ENCODE measurements around the gene UGT2B7.
"Not testable (repeated sequence)": the region's sequence is repeated elsewhere in the genome, so short reads cannot be mapped to it uniquely, and the experiment has no call there.

The UGT2B7 gene

DNA sequence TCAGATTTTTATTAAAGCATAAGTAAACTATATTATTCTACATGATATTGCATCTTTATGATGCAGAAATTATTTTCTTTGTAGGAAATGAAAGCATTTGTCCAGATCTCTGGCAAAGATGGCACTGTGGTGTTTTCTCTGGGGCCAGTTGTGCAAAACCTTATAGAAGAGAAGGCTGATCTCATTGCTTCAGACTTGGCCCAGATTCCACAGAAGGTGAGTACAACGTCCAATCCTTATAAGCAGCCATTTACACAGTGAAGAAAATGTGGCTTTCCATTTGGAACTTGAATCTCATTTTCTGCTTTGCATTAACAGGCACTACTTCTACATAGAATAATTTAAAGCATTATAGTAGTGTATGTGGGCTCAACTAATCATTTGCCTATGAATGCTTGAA is 6.9 kb upstream of the UGT2B7 start:
- no peak for DNase-seq

DNA sequence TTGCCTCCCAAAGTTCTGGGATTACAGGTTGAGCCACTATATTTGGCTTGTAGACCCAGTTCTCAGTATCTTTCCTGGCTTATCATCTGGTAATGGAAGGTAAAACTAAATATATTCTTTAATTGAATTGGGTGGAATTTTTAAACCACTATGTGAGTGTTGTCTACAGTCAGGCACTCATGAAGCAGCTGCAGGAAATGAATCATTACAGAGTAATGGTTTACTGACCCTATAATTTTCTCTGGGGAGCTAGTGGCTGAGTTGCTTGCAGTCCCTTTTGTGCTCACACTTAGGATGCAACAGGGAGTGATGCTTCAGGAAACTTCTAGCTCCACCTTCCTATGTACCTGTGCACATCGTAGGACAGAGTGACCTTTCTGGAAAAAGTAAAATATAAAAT is 4.1 kb upstream of the UGT2B7 start:
- DNase-seq: no peak

DNA sequence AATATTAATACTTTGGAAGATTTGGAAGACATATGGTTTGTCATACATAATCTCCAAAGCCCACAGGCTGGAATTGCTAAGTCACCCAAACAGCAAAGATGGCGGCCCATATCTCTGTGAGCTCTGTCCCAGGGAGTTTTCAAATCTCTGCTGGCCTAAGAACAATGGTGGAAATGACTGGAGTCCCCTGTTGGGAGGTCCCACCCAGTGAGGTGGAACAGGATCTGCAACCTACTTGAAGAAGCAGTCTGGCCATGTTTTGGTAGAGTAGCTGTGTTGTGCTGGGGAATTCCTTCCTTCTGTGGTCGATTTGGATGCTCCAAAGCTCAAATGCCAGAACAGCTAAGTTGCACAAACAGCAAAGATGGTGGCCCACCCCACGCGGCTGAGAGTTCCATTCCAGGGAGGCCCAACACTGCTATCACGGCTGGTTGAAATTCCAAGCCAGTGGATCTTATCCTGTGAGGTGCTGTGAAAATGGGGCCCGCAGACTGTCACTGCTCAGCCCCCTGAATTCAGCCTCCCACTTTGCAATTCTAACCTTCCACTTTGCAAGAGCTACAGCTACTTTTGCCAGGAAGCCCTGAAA is 3.2 kb upstream of the UGT2B7 start:
- no peak for DNase-seq

- DNase-seq: no peak
Measured at GRCh38 chr4:69093681-69094080, 2.6 kb upstream of the UGT2B7 start.

DNA sequence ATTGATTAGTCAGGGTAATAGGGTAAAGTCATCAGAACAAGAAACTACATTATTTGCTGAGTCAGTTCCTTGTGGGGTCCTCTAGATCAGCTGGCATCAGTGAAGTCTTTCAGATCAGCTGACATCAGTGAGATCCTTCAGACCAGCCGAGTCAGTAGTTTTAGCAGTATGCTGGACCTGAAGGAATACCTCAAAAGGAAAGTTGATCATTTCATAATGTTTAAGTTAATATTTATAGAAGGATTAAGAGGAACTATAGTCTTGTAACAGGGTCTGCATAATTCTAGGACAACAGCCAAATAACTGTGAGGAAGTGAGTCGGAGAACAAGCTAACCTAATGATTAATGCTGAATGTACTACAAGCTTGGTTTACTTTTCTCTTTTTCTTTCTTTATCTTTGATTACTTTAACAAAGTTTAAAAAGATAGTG is 958 bp upstream of the UGT2B7 start:
- no peak for DNase-seq

DNA sequence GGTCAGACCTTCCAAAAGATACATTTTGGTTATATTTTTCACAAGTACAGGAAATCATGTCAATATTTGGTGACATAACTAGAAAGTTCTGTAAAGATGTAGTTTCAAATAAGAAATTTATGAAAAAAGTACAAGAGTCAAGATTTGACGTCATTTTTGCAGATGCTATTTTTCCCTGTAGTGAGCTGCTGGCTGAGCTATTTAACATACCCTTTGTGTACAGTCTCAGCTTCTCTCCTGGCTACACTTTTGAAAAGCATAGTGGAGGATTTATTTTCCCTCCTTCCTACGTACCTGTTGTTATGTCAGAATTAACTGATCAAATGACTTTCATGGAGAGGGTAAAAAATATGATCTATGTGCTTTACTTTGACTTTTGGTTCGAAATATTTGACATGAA is 536 bp downstream of the UGT2B7 start:
- no peak for DNase-seq

GRCh38 chr4:69098470-69098869 is 2.2 kb downstream of the UGT2B7 start:
- peak; percentile 46 for DNase-seq

DNA sequence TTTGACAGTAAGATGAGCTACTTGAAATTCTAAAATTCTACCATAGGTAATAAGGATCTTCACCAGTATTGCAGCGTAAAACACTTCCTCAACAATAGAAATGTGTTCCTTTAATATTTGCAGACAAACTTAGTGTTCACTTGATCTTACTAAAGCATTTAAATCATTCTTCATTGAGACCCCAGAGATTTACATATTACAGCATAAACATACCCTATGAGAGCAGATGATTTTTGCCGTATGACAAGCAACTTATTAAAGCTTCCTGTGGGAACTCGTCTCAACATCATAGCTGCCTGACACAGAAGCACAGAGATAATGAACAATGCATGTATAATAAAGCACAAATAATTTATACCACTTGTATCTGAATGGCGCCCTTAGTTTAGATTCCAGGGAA is 3.6 kb downstream of the UGT2B7 start:
- DNase-seq: no peak

DNA sequence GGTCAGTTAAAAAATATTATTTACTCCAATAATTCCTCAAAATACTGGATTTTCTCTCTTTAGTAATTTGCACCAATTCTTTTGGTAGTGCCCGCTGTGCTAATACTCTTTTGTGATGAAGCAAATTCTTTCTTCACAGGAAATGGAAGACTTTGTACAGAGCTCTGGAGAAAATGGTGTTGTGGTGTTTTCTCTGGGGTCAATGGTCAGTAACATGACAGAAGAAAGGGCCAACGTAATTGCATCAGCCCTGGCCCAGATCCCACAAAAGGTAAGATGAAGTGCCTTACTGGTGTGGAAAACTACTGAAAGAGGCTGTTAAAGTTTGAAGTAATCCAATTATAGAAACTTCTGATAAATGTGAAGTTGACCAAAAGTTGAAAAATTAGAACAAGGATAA is 6.4 kb downstream of the UGT2B7 start:
- DNase-seq: not testable (repeated sequence)

DNA sequence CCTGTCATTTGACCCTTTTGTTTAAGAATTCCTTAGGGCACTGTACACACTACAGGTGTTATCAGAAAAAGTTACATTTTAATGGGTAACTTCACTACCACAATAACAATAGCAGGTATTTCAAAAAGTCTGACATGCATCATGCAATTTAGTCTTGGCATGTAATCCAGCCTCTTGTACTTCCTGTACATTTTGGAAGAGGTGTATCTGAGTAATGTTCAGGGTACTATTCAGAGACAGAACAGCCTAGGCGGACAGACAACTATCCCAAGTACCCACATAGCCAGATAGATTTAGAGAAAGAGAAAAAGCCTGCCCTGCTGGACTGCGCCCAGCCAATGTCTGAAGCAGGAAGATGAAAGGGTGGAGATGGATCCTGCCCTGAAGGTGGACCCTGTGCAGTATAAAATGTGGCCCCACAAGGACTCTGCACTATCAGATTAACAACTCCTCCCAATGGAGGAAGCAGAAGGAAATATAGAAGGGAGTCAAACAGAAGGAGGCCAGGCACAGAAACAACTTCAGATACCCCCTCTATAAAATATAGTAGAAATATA is 8.5 kb downstream of the UGT2B7 start:
- no peak for DNase-seq

DNA sequence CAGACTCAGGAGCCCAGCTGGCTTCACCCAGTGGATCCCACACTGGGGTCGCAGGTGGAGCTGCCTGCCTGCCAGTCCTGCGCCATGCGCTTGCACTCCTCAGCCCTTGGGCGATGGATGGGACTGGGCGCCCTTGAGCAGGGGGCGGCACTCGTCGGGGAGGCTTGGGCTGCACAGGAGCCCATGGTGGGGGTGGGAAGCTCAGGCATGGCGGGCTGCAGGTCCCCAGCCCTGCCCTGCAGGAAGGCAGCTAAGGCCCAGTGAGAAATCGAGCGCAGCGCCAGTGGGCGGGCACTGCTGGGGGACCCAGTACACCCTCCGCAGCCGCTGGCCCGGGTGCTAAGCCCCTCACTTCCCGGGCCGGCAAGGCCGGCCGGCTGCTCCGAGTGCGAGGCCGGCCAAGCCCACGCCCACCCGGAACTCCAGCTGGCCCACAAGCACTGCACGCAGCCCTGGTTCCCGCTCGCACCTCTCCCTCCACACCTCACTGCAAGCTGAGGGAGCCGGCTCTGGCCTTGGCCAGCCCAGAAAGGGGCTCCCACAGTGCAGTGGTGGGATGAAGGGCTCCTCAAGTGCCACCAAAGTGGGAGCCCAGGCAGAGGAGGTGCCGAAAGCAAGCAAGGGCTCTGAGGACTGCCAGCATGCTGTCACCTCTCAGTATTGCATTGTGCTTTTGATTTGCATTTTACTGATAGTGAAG is 19.0 kb downstream of the UGT2B7 start:
- DNase-seq: not testable (repeated sequence)

GRCh38 chr4:69115851-69116213 is 19.6 kb downstream of the UGT2B7 start:
- no peak for DNase-seq

DNA sequence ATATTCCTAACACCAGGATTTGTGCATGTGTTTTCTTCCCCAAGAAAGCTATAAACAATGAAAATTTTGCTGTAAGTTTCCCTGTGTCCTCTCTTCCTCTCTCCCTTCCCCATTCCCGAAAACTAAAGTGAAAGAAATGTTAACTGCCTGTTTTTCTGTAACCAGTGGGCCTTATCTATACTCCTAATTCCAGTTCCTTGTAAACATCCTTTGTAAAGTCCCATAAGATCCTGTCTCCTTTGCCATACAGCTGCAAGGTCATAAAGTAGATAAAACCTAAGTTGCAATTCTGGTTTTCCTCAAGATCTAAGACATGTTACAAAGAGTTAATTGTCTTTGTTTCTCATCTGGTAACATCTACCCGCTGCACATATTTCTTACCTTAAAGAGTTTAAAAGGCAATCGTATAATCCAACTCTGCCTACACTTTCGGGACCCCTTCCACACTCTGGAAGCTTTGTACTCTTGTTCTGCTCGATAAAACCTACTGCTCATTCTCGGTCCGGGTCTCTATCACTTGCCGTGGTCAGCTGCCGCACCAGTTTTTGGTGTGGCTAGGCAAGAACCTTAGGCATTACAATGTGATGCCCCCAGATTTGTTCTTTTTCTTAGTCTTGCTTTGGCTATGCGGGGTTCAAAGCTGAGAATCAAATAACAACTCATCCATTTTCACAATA is 20.5 kb downstream of the UGT2B7 start:
- DNase-seq: no peak

DNA sequence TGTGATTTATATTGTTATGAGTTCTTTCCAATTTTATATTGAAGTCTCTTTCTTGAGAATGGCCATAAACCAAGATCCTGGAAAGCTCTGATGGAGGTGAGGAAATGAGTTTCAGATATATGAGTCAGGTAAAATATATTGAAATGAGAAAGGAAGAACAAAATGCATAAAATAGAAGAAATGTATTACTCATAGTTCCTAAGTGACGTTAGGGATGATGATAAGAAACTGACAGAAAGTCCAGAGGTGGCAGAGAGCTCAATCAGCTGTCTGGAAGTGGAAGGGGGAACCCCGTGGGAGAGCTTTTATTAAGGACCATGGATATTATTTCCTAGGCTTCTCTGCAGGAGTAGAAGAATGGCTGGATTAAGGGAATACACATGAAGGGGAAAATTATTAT is 24.6 kb downstream of the UGT2B7 start:
- DNase-seq: no peak

DNA sequence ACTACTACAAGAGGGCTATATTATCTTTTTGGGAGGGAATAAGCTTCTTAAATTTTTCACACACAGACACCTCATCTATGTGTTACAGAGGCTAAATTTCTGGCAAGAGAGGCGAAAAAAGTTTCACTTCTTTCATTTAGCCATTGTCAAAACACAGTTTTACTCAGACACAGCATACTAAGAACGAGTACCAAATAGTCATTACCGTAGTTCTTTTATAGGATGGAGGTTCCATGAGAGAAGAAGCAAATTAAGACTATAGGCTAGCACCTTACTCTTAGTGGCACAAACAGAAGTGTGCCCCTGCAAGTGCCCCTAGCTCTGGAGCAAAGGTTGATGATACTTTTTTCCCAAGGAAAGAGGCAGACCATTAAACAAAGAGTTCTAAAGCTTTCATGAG is 26.2 kb downstream of the UGT2B7 start:
- no peak for DNase-seq

- no peak for DNase-seq
Measured at GRCh38 chr4:69124941-69125340, 28.7 kb downstream of the UGT2B7 start.

DNA sequence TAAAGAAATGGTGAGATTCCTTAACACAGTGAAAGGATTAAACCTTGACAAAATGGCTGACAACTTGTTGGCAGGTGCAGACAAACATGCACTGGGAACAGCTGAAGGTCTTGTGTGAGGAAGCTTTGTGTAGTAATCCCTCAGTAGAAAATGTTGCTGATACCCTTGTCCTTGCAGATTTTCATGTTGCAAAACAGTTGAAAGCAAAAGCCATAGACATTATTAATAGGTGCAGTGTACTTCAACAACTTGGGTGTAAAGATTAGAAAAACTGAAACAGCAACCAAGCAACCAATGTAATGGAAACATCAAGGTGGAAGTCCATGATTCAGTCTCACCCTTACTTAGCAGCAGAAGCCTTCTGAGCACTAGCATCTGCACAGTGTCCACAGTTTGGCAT is 29.8 kb downstream of the UGT2B7 start:
- no peak for DNase-seq

GRCh38 chr4:69133993-69134392 is 37.7 kb downstream of the UGT2B7 start:
- DNase-seq: no peak

DNA sequence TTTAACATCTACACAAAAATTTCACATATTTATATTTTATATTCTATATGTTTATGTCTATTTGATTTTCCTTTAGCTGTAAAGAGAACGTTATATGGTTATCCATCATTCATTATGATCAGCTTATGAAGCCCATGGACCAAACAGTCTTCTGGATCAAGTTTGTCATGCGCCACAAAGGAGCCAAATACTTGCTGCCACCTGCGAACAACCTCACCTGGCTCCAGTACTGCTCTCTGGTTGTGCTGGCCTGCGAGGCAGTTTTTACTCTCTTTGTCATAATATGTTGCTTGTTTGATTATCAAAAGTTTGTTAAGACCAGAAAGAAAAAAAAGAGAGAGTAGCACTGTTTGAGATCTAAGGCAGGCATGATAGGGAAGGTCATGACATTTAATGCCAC is 38.2 kb downstream of the UGT2B7 start:
- DNase-seq: no peak

DNA sequence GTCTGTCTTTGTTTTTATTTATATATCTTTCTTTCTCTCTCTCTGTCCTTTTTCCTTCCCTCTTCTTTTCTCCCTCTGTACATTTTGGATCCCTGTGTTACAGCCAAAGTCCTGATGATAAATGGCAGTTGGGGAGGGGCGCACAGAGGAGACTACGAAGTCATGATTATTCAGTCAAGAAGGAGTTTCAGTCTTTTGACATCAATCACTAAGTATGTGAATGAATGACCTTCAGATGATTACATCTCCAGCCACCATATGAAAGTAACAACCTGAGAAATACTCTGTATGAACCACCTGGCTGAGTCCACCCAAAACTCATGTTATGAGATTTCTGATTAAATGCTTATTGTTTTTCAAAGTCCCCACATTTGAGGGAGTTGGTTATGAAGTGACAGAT is 45.0 kb downstream of the UGT2B7 start:
- DNase-seq: no peak

GRCh38 chr4:69147334-69147733 is 51.1 kb downstream of the UGT2B7 start:
- DNase-seq: peak; percentile 64

GRCh38 chr4:69154021-69154420 is 57.7 kb downstream of the UGT2B7 start:
- DNase-seq: no peak

- no peak for DNase-seq
Measured at GRCh38 chr4:69156913-69157312, 60.6 kb downstream of the UGT2B7 start.

All from NCI-H2029 treated with DMSO at 0.1 percent for 48 hours (cell line).